Aorta (tissue), 5 donors: ENCODE data around the gene RNF20. TPM values are rescaled to one million over a fixed set of nuclear protein-coding genes. Genes with fewer than 3 reads are reported as not detected.
A peak's percentile ranks its signal among the peaks of the same experiment; 100 is the strongest.

ENCODE experiments used
- ATAC-seq: fragments of 200-7000 bp; cut with Tn5 transposase; one replicate; pipeline ENCODE4 v1.9.1; 2022; ENCODE audit warnings: moderate library complexity; ENCODE audit not compliant: low FRiP score
- DNase-seq, 2 donors: peaks; one replicate each; pipeline ENCODE4 v3.0.0-alpha.2; 2020
- H3K27ac ChIP-seq, 2 donors: one replicate each; pipeline ENCODE4 v1.5.1; 2013; ENCODE audit warnings: low read length in 2 of 2, mild to moderate bottlenecking in 2 of 2, moderate library complexity in 2 of 2, control low read depth in 1 of 2, inconsistent platforms in 1 of 2, low read depth in 1 of 2
- H3K27me3 ChIP-seq, 2 donors: one replicate each; pipeline ENCODE4 v1.6.1; 2013; ENCODE audit warnings: control low read depth in 1 of 2, low read length in 1 of 2, mild to moderate bottlenecking in 1 of 2, moderate library complexity in 1 of 2; ENCODE audit not compliant: insufficient read depth in 2 of 2, control insufficient read depth in 1 of 2
- H3K36me3 ChIP-seq, 2 donors: one replicate each; pipeline ENCODE4 v1.6.1; 2013; ENCODE audit warnings: control low read depth in 1 of 2, low read length in 1 of 2, mild to moderate bottlenecking in 1 of 2; ENCODE audit not compliant: insufficient read depth in 2 of 2, control insufficient read depth in 1 of 2
- H3K4me1 ChIP-seq, 2 donors: one replicate each; pipeline ENCODE4 v1.6.1; 2013; ENCODE audit warnings: low read length in 2 of 2, control low read depth in 1 of 2, mild to moderate bottlenecking in 1 of 2, moderate library complexity in 1 of 2; ENCODE audit not compliant: insufficient read depth in 2 of 2, control insufficient read depth in 1 of 2
- H3K4me3 ChIP-seq, 2 donors: one replicate each; pipeline ENCODE4 v1.5.1; 2013; ENCODE audit warnings: low read length in 2 of 2, control low read depth in 1 of 2, mild to moderate bottlenecking in 1 of 2
- H3K9me3 ChIP-seq: one replicate; pipeline ENCODE4 v1.6.1; 2013; ENCODE audit warnings: mild to moderate bottlenecking, low read length; ENCODE audit not compliant: control insufficient read depth
- WGBS, 2 donors: extraction: QIAGEN DNeasy Blood & Tissue Kit; methylation state at CpG; one replicate each; pipeline ENCODE4 v1.1.7; 2013; 5-methylcytosine and 5-hydroxymethylcytosine counted together
- intact Hi-C, 2 donors: fragments of 100-400 bp; cut with DNase I; formaldehyde crosslinking; loops; one replicate each; pipeline versions ENCODE4 v1.14.2 to v1.15.0; 2022
- polyA plus RNA-seq, 2 donors: library from polyadenylated mRNA; stranded (reverse); fragments of 200-250 nt; gene quantifications; one replicate each; pipeline ENCODE4 v1.2.3, GENCODE V29; 2013
- total RNA-seq, 2 donors: library from RNA; stranded (reverse); fragmentation: NEBNext Ultra II Directional; extraction: Animal tissue kit (Norgen Biotek cat#: 25700); gene quantifications; one replicate each; pipeline ENCODE4 v1.2.1, GENCODE V29; 2021
- donor health status: healthy with polysubstance abuse.
- donor health status: Bipolar disorder and iron deficiency.
- donor health status: DM: no; HTN: no; CAD: no.
- donor health status: DM: no; HTN: no; CAD: no.
- donor health status: DM: yes; HTN: yes; CAD: no.

The RNF20 gene
- total and polyA plus RNA-seq, 4 donors, result 11.0 to 48.1 (median 32.7) TPM

- Histone ChIP-seq H3K4me1 (no peaks in the 10 kb centered on the region), H3K36me3 (peaks cover 0 to 2% of the 10 kb centered on the region in 2 donors), H3K27me3 (no peaks in the 10 kb centered on the region), H3K27ac (no peak overlapping the region), H3K9me3 (no peaks in the 10 kb centered on the region), H3K4me3 (no peak overlapping the region)
- DNase-seq, result no peak
- 61 to 81% methylated on average over 2 of the region's 2 CpGs for WGBS, 2 donors
- intact Hi-C loops, result no loop called here
- no peak for ATAC-seq
Observed at GRCh38 chr9:101572316-101572715, 38.7 kb downstream of the RNF20 start.

- H3K4me1 ChIP-seq, result no peaks in the 10 kb centered on the region
- intact Hi-C loops, result no loop called here
- no peak overlapping the region for H3K27ac ChIP-seq
- peaks cover 0 to 2% of the 10 kb centered on the region in 2 donors for H3K36me3 ChIP-seq
- no peaks in the 10 kb centered on the region for H3K27me3 ChIP-seq
- no peak for ATAC-seq
- H3K4me3 ChIP-seq, result no peak overlapping the region
- no peaks in the 10 kb centered on the region for H3K9me3 ChIP-seq
- DNase-seq, result no peak
Observed at GRCh38 chr9:101574731-101575333, 41.2 kb downstream of the RNF20 start.

- no peak for ATAC-seq
- intact Hi-C loops, result no loop called here
- no peaks in the 10 kb centered on the region for H3K36me3 ChIP-seq
- no peaks in the 10 kb centered on the region for H3K9me3 ChIP-seq
- WGBS, 2 donors, result 75 to 78% methylated on average over 3 of the region's 3 CpGs
- no peak for DNase-seq
- no peak overlapping the region for H3K4me3 ChIP-seq
- H3K27ac ChIP-seq, result no peak overlapping the region
- no peaks in the 10 kb centered on the region for H3K27me3 ChIP-seq
- H3K4me1 ChIP-seq, result no peaks in the 10 kb centered on the region
Observed at GRCh38 chr9:101578378-101578777, 44.7 kb downstream of the RNF20 start.

GRCh38 chr9:101579711-101580545 is 46.3 kb downstream of the RNF20 start:
- ATAC-seq (no peak), DNase-seq (peak in 1 of 2 donors; percentile 51)
- no peak overlapping the region for H3K27ac ChIP-seq
- WGBS, 2 donors, result 78 to 82% methylated on average over 6 of the region's 6 CpGs
- no peak overlapping the region for H3K4me3 ChIP-seq
- no peaks in the 10 kb centered on the region for H3K9me3 ChIP-seq
- intact Hi-C loops, result no loop called here
- H3K4me1 ChIP-seq, result no peaks in the 10 kb centered on the region
- H3K36me3 ChIP-seq, result no peaks in the 10 kb centered on the region
- H3K27me3 ChIP-seq, result no peaks in the 10 kb centered on the region

- Histone ChIP-seq H3K36me3 (no peaks in the 10 kb centered on the region), H3K27me3 (no peaks in the 10 kb centered on the region), H3K4me3 (no peak overlapping the region), H3K4me1 (no peaks in the 10 kb centered on the region), H3K27ac (no peak overlapping the region), H3K9me3 (no peaks in the 10 kb centered on the region)
- WGBS, 2 donors, result 74 to 87% methylated on average over 1 of the region's 1 CpG
- DNase-seq, result no peak
- intact Hi-C loops, result no loop called here
- ATAC-seq, result no peak
Observed at GRCh38 chr9:101582553-101582952, 48.9 kb downstream of the RNF20 start.

GRCh38 chr9:101585740-101586139 is 52.1 kb downstream of the RNF20 start:
- 52 to 70% methylated on average over 3 of the region's 3 CpGs for WGBS, 2 donors
- H3K4me3 ChIP-seq, result no peak overlapping the region
- no peaks in the 10 kb centered on the region for H3K9me3 ChIP-seq
- no peaks in the 10 kb centered on the region for H3K4me1 ChIP-seq
- intact Hi-C loops, result no loop called here
- ATAC-seq (no peak), DNase-seq (no peak)
- H3K27me3 ChIP-seq, result no peaks in the 10 kb centered on the region
- no peaks in the 10 kb centered on the region for H3K36me3 ChIP-seq
- H3K27ac ChIP-seq, result no peak overlapping the region

GRCh38 chr9:101586651-101587050 is 53.0 kb downstream of the RNF20 start:
- Histone ChIP-seq H3K36me3 (no peaks in the 10 kb centered on the region), H3K9me3 (no peaks in the 10 kb centered on the region), H3K27ac (no peak overlapping the region), H3K4me3 (no peak overlapping the region), H3K27me3 (no peaks in the 10 kb centered on the region), H3K4me1 (no peaks in the 10 kb centered on the region)
- DNase-seq, result no peak
- ATAC-seq, result no peak
- WGBS, 2 donors, result 73 to 92% methylated on average over 5 of the region's 5 CpGs
- intact Hi-C loops, result no loop called here

- Histone ChIP-seq H3K27me3 (peaks cover 0 to 3% of the 10 kb centered on the region in 2 donors), H3K4me3 (no peak overlapping the region), H3K4me1 (no peaks in the 10 kb centered on the region), H3K9me3 (no peaks in the 10 kb centered on the region), H3K36me3 (no peaks in the 10 kb centered on the region), H3K27ac (no peak overlapping the region)
- intact Hi-C loops, result no loop called here
- no peak for DNase-seq
- 79 to 80% methylated on average over 4 of the region's 4 CpGs for WGBS, 2 donors
- no peak for ATAC-seq
Observed at GRCh38 chr9:101587332-101588043, 53.8 kb downstream of the RNF20 start.
